Measurements from ENCODE around the gene AREL1. TPM values are rescaled to one million over a fixed set of nuclear protein-coding genes. Genes with fewer than 3 reads are reported as not detected.
A peak's percentile ranks its signal among the peaks of the same experiment; 100 is the strongest.

The AREL1 gene
- total and polyA plus RNA-seq, 2 experiments from 2014 or later: 14.9 to 19.2 TPM

DNA sequence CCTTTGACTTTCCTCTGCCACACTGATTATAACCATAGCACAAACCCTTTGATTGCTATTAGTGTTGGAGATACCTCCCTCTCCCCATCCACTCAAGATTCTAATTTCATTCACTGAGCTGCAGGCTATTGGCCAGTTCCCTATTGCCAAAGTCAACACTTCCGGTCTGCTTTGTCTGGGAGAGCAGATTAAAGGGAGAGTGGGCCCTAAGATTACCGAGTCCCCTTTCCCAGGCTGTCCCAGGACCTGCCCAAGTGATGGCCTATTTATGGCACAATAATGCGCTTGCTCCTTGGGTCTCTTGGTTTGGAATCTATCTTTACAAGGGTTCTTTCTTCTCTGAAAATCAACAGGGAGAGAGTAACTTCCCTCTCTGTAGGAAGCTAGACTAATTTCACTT, 57.9 kb downstream of the AREL1 start:
- H3K36me3 ChIP-seq: peaks cover 1% of the 10 kb centered on the region
- H3K27me3 ChIP-seq: no peaks in the 10 kb centered on the region
- TF ChIP-seq, protein P1, sequence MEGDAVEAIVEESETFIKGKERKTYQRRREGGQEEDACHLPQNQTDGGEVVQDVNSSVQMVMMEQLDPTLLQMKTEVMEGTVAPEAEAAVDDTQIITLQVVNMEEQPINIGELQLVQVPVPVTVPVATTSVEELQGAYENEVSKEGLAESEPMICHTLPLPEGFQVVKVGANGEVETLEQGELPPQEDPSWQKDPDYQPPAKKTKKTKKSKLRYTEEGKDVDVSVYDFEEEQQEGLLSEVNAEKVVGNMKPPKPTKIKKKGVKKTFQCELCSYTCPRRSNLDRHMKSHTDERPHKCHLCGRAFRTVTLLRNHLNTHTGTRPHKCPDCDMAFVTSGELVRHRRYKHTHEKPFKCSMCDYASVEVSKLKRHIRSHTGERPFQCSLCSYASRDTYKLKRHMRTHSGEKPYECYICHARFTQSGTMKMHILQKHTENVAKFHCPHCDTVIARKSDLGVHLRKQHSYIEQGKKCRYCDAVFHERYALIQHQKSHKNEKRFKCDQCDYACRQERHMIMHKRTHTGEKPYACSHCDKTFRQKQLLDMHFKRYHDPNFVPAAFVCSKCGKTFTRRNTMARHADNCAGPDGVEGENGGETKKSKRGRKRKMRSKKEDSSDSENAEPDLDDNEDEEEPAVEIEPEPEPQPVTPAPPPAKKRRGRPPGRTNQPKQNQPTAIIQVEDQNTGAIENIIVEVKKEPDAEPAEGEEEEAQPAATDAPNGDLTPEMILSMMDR (IDR thresholded peaks at IDR 0.05; ENCODE audit: low read depth, low read length): no peak
- no peak overlapping the region for H3K4me3 ChIP-seq
- no peaks in the 10 kb centered on the region for H3K9me3 ChIP-seq (ENCODE audit: low read depth)
- DNase-seq (ENCODE audit: low read depth in 1 of 2, low spot score in 1 of 2): peak in 1 of 2 donors; percentile 47
- peak overlapping the region; percentile 62 for H3K27ac ChIP-seq
- H3K4me1 ChIP-seq (ENCODE audit: low read depth): peaks cover 19% of the 10 kb centered on the region

DNA sequence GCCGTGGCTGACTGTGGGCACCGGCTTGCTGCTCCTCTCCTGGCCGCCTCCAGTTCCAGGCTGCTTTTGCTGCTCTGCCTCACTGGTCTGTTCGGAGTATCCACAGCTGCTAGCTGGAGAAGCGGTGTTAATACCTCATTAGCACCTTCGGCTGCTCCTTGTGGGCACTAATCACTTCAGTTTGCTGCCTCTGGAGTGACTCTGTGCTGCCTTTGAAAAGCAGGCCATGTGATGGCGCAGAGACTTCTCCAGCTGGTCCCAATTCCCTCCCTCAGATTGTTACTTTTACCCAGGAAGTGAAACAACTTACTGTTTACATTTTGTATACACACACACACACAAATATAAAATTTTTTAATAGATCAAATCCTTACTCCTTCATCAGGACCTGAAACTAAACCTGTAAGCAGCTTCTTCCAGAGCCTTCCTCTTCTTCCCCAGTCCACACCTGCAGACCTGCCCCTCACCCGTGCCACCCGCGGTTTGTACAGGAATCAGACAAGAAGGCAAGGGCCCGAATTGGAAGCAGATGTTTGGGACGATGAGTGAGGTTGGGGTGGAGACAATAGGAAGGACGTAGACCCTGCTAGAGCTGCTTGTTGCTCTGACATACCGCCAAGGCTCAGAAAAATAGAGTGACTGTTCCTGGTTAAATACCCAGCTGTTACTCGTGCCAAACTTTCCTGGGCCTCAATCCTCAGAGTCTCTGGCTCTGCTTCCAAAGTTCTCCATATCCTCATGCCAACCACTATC, 59.3 kb downstream of the AREL1 start:
- H3K4me1 ChIP-seq (ENCODE audit: low read depth): peaks cover 19% of the 10 kb centered on the region
- DNase-seq (ENCODE audit: low read depth in 1 of 2, low spot score in 1 of 2): no peak
- no peaks in the 10 kb centered on the region for H3K36me3 ChIP-seq
- no peak overlapping the region for H3K27ac ChIP-seq
- TF ChIP-seq, protein P1 (IDR thresholded peaks at IDR 0.05; ENCODE audit: low read depth, low read length): no peak
- H3K4me3 ChIP-seq: no peak overlapping the region
- no peaks in the 10 kb centered on the region for H3K27me3 ChIP-seq
- no peaks in the 10 kb centered on the region for H3K9me3 ChIP-seq (ENCODE audit: low read depth)

- Histone ChIP-seq H3K27ac (no peak overlapping the region), H3K9me3 (ENCODE audit: low read depth) (no peaks in the 10 kb centered on the region), H3K36me3 (no peaks in the 10 kb centered on the region), H3K4me1 (ENCODE audit: low read depth) (peaks cover 22% of the 10 kb centered on the region), H3K27me3 (no peaks in the 10 kb centered on the region), H3K4me3 (no peak overlapping the region)
- no peak for DNase-seq (ENCODE audit: low read depth in 1 of 2, low spot score in 1 of 2)
- TF ChIP-seq, protein P1 (IDR thresholded peaks at IDR 0.05; ENCODE audit: low read depth, low read length): no peak
Measured at GRCh38 chr14:74652541-74652940, 60.3 kb downstream of the AREL1 start.

- TF ChIP-seq, protein P1 (IDR thresholded peaks at IDR 0.05; ENCODE audit: low read depth, low read length): no peak
- H3K9me3 ChIP-seq (ENCODE audit: low read depth): no peaks in the 10 kb centered on the region
- DNase-seq (ENCODE audit: low read depth in 1 of 2, low spot score in 1 of 2): no peak
- no peak overlapping the region for H3K27ac ChIP-seq
- no peaks in the 10 kb centered on the region for H3K27me3 ChIP-seq
- no peaks in the 10 kb centered on the region for H3K36me3 ChIP-seq
- peaks cover 22% of the 10 kb centered on the region for H3K4me1 ChIP-seq (ENCODE audit: low read depth)
- H3K4me3 ChIP-seq: no peak overlapping the region
Measured at GRCh38 chr14:74650927-74651686, 61.8 kb downstream of the AREL1 start.

GRCh38 chr14:74649673-74650072, 63.2 kb downstream of the AREL1 start:
- peak in 1 of 2 donors; percentile 38 for DNase-seq (ENCODE audit: low read depth in 1 of 2, low spot score in 1 of 2)
- TF ChIP-seq, protein P1 (IDR thresholded peaks at IDR 0.05; ENCODE audit: low read depth, low read length): no peak
- Histone ChIP-seq H3K27me3 (no peaks in the 10 kb centered on the region), H3K36me3 (no peaks in the 10 kb centered on the region), H3K9me3 (ENCODE audit: low read depth) (no peaks in the 10 kb centered on the region), H3K4me1 (ENCODE audit: low read depth) (peaks cover 9% of the 10 kb centered on the region), H3K4me3 (no peak overlapping the region), H3K27ac (no peak overlapping the region)

Data from cardiac muscle cell (in vitro differentiated cells and primary cell).